Epithelial cell of proximal tubule (primary cell): ENCODE measurements around the gene STK24. TPM values are rescaled to one million over a fixed set of nuclear protein-coding genes. Genes with fewer than 3 reads are reported as not detected.

Experiments
- DNase-seq: peaks from one replicate; pipeline ENCODE4 v3.0.0-alpha.2; 2011; ENCODE audit warnings: low read depth
- H3K4me3 ChIP-seq: 2 replicates; pipeline ENCODE4 v1.5.1; 2011; ENCODE audit warnings: low read depth, mild to moderate bottlenecking, low read length
- total RNA-seq: library from RNA; depleted of rRNA; stranded (reverse); fragments of >200 nt; gene quantifications from 2 replicates; pipeline ENCODE4 v1.2.3, GENCODE V29; 2015
- TF ChIP-seq, protein P1 (sequence below): conservative IDR thresholded peaks from 2 replicates; pipeline ENCODE4 v1.5.1; 2012; ENCODE audit warnings: low read depth, mild to moderate bottlenecking, low read length

Gene STK24
- total RNA-seq, 1 donor from 2014 or later: 115 TPM

- TF ChIP-seq, protein P1, sequence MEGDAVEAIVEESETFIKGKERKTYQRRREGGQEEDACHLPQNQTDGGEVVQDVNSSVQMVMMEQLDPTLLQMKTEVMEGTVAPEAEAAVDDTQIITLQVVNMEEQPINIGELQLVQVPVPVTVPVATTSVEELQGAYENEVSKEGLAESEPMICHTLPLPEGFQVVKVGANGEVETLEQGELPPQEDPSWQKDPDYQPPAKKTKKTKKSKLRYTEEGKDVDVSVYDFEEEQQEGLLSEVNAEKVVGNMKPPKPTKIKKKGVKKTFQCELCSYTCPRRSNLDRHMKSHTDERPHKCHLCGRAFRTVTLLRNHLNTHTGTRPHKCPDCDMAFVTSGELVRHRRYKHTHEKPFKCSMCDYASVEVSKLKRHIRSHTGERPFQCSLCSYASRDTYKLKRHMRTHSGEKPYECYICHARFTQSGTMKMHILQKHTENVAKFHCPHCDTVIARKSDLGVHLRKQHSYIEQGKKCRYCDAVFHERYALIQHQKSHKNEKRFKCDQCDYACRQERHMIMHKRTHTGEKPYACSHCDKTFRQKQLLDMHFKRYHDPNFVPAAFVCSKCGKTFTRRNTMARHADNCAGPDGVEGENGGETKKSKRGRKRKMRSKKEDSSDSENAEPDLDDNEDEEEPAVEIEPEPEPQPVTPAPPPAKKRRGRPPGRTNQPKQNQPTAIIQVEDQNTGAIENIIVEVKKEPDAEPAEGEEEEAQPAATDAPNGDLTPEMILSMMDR: no peak
- no peak for DNase-seq
- H3K4me3 ChIP-seq: no peak overlapping the region
These were observed 140.5 kb downstream of the STK24 start for GRCh38 chr13:98436233-98436910.

GRCh38 chr13:98435376-98435775 is 141.5 kb downstream of the STK24 start:
- TF ChIP-seq, protein P1: no peak
- no peak overlapping the region for H3K4me3 ChIP-seq
- no peak for DNase-seq

GRCh38 chr13:98434060-98434459 is 142.8 kb downstream of the STK24 start:
- H3K4me3 ChIP-seq: no peak overlapping the region
- TF ChIP-seq, protein P1: no peak
- DNase-seq: no peak

- TF ChIP-seq, protein P1: no peak
- DNase-seq: no peak
- no peak overlapping the region for H3K4me3 ChIP-seq
These were observed 143.3 kb downstream of the STK24 start for GRCh38 chr13:98433654-98434053.

- no peak for DNase-seq
- TF ChIP-seq, protein P1: no peak
These were observed 144.3 kb downstream of the STK24 start for GRCh38 chr13:98432638-98433037.

DNA sequence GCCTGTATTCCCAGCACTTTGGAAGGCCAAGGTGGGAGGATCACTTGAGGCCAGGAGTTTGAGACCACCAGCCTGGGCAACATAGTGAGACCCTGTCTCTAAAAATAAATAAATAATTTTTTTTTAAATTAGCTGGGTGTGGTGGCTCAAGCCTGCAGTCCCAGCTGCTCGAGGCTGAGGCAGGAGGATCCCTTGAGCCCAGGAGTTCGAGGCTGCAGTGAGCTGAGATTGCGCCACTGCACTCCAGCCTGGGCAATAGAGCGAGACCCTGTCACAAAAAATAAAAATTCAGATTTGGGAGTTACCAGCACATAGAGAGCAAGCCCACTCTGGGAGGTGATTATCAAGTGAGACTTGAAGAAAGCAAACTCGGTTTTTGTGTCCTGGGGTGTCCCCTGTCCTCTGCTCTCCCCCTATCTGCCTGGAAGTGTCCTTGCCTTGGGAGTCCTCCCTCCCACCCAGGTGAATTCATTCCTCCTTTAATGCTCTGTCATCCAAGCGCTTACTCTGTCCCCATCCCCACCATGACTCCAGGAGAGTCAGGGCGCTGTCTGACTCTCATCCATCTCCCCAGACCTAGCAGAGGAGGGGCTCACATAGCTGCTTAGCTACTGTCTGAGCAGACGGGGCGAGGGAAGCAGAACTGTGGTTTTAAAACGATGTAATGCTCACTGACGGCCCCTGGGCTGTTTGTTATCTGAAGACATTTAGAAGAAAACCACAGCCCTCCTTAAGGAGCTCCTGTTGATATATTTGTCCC is 146.8 kb downstream of the STK24 start:
- DNase-seq: no peak
- TF ChIP-seq, protein P1: no peak

More at GRCh38 chr13:98432638-98433037, 144.3 kb downstream of the STK24 start:
- H3K4me3 ChIP-seq: no peak overlapping the region

More for the DNA sequence above, 146.8 kb downstream of the STK24 start:
- no peak overlapping the region for H3K4me3 ChIP-seq
